SU-DHL-6 (cell line): ENCODE data around the gene C10orf71.

Experiments
- EZH2phosphoT487 ChIP-seq: fragments of 200-600 bp; sonication (generic), shearing (Covaris generic); conservative IDR thresholded peaks from 2 replicates; pipeline ENCODE4 v1.6.1; 2018; ENCODE audit warnings: mild to moderate bottlenecking, antibody characterized with exemption, low read length, moderate library complexity, mixed read lengths
- TF ChIP-seq, protein P1 (sequence below): fragments of 200-600 bp; sonication (generic); IDR thresholded peaks from one replicate; pipeline ENCODE4 v1.5.1; 2017; ENCODE audit warnings: antibody characterized with exemption, mild to moderate bottlenecking, low read length, moderate library complexity; ENCODE audit not compliant: insufficient read depth, poor library complexity, severe bottlenecking

DNA sequence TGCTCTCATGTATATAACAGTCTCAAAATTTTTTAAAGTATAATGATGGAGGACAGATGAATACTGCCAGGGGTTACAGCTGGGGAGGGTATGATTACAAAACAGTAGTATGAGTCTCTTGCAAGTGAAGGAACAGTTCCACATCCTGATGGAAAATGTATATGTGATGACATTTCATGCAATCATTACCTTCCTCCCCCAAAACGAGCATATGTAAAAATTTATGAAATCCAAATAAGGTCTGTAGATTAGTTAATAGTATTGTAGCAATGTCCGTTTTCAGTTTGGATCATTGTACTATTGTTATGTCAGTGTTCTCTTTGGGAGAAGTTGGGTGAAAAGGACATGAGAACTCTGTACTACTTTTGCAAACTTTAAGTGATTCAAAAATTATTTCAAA, 58.9 kb downstream of the C10orf71 start:
- TF ChIP-seq EZH2phosphoT487 = no peak
- TF ChIP-seq, protein P1, sequence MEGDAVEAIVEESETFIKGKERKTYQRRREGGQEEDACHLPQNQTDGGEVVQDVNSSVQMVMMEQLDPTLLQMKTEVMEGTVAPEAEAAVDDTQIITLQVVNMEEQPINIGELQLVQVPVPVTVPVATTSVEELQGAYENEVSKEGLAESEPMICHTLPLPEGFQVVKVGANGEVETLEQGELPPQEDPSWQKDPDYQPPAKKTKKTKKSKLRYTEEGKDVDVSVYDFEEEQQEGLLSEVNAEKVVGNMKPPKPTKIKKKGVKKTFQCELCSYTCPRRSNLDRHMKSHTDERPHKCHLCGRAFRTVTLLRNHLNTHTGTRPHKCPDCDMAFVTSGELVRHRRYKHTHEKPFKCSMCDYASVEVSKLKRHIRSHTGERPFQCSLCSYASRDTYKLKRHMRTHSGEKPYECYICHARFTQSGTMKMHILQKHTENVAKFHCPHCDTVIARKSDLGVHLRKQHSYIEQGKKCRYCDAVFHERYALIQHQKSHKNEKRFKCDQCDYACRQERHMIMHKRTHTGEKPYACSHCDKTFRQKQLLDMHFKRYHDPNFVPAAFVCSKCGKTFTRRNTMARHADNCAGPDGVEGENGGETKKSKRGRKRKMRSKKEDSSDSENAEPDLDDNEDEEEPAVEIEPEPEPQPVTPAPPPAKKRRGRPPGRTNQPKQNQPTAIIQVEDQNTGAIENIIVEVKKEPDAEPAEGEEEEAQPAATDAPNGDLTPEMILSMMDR = no peak
